ENCODE results near the gene LDAH. TPM values are rescaled to one million over a fixed set of nuclear protein-coding genes. Genes with fewer than 3 reads are reported as not detected.
A peak's percentile ranks its signal among the peaks of the same experiment; 100 is the strongest.

LDAH gene
- total RNA-seq, 1 donor from 2014 or later: 43.6 TPM

DNA sequence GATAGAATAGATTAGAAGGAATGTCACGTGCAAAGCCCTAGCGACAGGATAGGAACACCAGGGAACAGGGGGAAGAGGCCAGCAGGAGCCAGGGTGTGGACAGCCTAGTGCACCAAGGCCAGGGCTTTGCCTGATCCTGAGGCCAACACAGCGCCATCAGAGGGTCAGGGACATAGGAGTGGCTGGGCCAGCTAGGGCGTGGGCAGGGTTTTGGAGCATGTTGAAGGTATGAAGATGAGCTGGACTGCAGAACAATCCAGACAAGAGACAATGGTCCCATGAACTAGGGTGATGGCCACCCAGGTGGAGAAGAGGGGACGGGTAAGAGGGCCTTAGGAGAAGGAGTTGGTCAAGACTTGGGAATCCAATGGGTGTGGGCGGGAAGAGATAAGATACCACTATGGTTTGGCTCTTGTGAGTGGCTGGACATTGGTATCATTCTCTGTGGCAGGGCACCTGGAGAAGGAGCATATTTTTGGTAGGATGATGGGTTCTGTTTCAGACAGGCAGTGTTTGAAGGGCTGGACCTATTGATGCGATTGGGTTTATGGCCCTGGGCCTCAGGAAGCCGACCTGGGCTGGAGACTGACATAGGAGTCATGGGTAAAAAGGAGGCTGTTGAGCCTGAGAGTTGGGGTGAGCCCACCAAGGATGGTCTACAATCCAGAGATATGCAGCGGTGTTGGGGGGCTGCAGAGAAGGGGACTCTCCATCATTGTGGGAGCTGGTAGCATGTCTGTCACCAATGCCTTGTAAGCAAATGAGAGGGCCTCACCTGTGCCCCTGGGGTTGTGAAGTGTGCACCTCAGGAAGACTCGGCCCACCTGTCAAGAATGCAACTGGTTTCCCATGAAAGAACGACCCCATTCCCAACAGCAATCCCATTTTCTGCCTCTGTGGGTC lies 170.0 kb downstream of the LDAH start:
- DNase-seq (ENCODE audit: low spot score): no peak

DNA sequence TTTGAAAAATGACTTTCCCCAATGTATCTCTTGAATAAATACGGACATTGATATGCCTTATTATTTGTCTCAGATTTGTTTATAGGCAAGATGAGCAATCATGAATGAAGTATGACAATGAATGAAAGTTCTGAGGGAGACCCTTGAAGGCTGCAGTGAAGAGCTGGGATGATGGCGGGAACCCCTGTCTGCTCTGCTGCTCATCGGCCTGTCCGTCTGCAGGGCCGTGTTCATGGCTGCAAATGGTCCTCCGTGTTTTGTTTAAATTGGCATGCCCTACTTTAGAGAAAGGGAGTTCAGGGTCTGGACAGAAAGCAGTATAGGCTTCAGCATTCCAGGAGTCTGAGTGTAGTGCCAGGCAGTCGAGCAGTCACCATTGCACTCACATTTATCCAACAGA lies 170.8 kb downstream of the LDAH start:
- no peak for DNase-seq (ENCODE audit: low spot score)

DNA sequence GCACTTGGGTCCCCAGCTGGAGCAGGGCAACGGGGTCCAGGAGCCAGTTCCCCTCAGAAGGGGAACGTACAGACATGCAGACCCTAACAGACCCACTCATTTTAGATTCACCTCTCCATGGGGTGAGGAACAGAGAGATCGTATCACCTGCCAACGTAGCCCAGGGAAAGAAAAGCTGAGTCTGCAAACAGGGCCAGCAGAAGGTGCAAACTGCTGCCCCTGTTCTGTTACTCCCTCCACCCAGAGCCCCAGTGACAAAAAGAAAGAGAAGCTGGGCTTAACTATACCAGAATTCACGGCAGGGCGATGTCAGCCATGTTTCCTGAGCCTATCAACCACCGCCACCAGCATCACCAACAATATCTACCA lies 171.2 kb downstream of the LDAH start:
- no peak for DNase-seq (ENCODE audit: low spot score)

DNA sequence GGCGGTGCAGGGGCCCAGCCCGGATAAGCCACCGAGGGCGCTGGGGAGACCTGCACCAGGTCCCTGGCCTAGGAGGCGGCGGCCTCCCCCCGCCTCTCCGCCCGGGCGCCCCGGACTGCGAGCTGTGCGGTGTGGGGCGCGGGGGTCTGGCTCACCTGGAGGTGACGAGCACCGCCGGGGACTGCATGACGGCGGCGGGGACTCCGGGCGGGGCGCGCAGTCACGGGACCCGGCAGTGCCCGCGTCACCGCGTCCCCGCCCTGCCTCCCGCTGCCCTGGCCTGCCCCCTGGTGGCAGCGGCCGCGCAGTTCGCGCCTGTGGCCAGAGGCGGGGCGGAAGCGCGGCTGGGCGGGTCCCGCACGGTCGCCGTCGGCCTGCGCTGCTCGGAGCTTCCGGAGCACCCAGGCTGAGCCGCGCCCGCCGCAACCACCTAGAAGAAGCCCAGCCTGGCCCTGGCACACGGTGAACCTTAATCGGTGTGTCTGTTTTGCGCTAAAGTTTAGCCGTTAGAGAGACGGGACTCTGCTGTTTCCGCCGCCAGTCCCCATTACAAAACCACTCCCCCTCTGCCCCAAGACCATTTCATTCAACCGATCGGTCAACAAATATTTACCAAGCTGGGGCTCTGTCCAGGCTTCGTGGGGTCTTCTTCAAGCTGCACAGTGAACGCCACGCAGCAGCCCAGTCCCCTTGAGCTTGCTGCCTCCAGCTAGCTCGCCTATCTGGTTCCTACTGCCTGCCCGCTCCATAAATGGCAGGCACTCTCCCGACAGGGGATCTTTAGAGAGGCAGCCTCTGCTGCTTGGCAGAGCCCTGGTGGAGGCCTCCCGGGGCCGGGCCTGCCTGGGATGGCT lies 171.8 kb downstream of the LDAH start, which contains the start of gene HS1BP3:
TSS of gene HS1BP3 (minus strand) at position 222 of the 854 bp plus-strand sequence. CDS start at position 187, 35 bp downstream.
- peak; percentile 85 for DNase-seq (ENCODE audit: low spot score)

- peak; percentile 61 for DNase-seq (ENCODE audit: low spot score)
These were observed 172.5 kb downstream of the LDAH start for GRCh38 chr2:20650393-20650876.

GRCh38 chr2:20649976-20650375 lies 172.9 kb downstream of the LDAH start:
- no peak for DNase-seq (ENCODE audit: low spot score)

DNA sequence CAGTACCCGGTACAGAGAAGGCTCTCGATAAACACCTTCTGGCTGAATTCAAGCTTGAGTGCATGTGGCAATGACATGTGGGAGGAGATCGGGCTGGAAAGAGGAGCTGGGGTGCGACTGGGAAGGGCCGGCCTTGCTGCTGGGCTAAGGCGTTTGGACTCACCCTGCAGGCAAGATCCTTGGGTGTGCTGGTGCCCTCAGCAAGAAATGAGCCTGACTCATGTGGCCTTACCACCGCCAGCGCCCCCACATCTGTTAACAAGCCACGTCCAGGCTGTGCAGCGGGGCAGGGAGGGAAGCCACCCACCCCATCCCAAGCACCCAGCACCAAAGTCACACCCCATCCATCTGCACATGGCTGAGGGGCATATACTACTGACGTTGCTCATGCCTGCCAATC lies 173.3 kb downstream of the LDAH start:
- no peak for DNase-seq (ENCODE audit: low spot score)

GRCh38 chr2:20648831-20649230 lies 174.1 kb downstream of the LDAH start:
- DNase-seq (ENCODE audit: low spot score): no peak

DNA sequence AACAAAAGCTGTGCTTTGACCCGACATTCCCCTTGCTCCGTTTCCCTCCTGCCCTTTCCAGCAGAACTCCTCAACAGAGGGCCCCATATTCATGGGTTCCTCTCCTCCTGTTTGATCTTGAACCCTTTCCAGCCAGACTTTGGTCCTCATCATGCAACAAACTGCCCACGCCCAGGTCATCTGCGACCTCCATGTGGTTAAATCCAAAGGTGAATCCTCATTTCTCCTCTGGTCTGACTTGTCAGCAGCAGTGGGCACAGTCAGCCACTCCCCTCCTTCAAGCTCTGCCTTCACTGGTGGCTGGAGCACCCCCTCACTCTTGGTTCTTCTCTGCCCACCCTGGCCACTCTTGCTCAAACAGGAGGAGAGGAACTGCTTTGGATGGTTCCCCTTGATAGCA lies 174.7 kb downstream of the LDAH start:
- no peak for DNase-seq (ENCODE audit: low spot score)

DNA sequence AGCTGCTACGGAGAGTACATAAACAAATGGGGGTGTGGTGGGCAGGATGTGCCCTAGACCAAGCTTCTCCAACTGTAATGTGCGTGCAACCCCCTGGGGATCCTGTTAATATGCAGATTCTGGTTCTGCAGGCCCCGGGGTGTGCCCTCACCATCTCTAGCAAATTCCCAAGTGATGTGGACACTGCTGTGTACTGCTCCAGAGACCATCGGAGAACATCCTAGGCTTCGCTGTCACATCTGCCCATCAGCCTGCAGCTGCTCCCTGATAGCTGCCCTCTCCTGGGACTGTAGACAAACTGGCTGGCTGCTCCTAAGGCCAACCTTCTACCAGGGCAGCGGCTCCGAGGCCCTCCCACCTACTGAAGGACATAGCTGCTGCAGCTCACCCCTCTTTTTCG lies 175.2 kb downstream of the LDAH start:
- no peak for DNase-seq (ENCODE audit: low spot score)

DNA sequence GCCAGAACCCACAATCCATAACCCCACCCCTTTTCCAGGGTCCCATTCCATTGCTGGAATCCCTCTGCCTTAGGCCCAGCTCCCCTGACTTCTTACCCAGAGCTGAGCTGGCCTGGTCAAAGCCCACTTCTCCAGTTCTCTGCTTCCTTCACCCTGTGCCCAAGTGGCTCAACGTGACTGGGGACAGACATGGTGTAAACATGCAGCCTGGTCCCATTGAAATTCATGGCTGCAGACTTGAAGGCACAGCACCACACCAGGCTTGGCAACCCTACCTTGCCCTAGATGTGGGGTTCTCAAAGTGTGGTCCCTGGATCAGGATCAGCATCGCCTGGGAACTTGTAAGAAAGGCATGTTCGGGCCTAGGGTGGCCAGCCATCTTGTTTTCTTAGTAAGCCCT lies 175.7 kb downstream of the LDAH start:
- no peak for DNase-seq (ENCODE audit: low spot score)

DNA sequence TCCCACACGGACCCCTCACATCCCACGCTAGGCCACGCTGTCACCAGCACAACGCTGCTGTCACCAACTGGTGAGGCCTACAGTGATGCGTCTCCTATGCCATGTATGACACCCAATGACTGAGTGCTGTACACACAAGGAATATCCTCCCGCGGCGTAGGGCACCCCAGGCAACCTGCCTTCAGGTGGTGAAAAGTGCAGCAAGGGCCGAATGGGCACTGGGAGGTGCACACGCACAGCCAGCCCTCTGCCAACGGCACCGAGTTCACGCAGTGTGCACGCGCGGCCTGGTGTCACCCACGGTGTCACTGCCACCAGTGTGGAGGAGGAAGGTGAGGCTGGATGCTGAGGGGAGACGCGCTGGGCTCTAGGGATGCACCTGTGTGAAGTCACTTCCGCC lies 176.5 kb downstream of the LDAH start:
- no peak for DNase-seq (ENCODE audit: low spot score)

GRCh38 chr2:20645761-20646160 lies 177.1 kb downstream of the LDAH start:
- no peak for DNase-seq (ENCODE audit: low spot score)

DNA sequence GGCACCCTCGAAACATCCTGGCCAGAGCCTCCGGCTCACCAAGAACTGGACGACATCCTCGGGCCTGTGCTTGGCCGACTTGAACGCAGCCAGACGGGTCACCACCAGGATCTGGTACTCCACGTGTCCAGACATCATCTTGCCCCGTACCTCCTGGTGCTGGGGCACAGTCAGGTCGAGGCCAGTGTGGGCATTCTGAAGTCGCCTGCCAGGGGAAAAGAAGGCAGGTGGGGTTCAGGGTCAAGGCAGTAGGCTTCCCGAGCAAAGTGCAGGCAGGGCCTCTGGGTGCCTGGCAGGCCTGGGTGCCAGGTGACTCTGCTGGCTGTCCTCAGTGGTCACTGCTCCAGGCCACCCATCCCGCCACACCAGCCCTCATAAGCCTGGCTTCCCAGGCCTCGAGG lies 177.6 kb downstream of the LDAH start:
- DNase-seq (ENCODE audit: low spot score): no peak

DNA sequence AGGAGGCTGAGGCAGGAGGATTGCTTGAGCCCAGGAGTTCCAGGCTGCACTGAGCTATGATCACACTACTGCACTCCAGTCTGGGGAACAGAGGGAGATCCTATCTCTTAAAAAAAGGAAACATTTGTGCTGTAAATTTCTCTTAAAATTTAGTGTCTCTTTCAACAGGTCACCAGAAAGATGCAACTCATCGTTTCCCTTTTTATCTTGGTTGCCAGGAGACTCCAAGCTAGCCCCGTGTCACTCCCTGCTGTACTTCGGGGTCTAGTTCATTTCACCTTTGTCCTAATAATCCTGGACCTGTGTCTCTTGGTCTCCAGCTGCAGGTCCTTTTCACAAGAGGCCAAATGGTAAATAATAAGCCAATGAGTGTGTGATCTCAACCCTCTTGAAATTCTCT lies 179.1 kb downstream of the LDAH start:
- no peak for DNase-seq (ENCODE audit: low spot score)

GRCh38 chr2:20643060-20643459 lies 179.8 kb downstream of the LDAH start:
- DNase-seq (ENCODE audit: low spot score): no peak

DNA sequence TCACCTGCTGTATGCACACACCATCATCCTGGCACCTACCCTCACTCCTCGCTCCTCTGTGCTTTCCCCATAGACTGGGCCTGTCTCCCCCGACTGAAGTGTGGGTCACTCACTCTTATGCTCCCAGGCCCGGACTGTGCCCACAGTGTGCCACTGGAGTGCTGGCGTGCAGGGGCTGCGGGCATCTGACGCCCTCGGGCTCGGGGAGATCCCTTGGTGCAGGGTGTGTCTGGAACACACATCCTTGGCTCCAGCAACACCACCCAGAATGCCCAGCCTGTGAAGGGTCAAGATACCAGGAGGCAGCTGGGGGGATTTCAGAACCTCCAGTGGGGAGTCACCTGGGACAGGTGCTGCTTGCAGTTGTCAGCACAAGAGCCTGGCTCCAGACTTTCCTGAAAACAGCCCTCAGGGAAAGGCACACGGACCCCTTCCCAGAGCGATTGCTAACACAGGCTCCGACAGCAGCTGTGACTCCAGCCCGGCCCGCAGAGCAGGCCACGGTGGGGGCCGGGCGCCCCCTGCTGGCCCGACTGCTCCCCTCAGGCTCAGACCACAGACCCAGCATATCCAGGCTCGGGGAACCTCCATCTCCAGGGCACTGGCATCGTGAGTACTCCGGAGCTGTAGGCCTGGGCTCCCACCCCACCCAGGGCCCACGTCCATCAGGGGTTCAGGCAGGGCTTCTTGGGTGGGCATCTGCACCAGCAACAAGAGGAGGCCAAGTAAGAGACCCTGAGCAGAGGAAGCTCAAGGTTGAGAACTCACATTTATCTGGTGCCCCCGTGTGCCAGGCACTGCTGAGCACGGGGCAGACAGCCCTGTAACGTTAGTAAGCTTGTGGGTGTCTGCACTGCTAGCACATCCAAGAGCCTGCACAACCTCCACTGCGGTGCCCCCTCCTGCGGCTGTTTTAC lies 180.6 kb downstream of the LDAH start:
- peak; percentile 54 for DNase-seq (ENCODE audit: low spot score)

GRCh38 chr2:20641123-20641985 lies 181.5 kb downstream of the LDAH start:
- DNase-seq (ENCODE audit: low spot score): no peak

- no peak for DNase-seq (ENCODE audit: low spot score)
These were observed 182.3 kb downstream of the LDAH start for GRCh38 chr2:20640411-20641122.

All from umbilical cord (tissue), 2 donors.